ENCODE results near the gene BRD2. TPM values are rescaled to one million over a fixed set of nuclear protein-coding genes. Genes with fewer than 3 reads are reported as not detected.
"Not testable (repeated sequence)": the region's sequence is repeated elsewhere in the genome, so short reads cannot be mapped to it uniquely, and the experiment has no call there.

Gene BRD2
- total RNA-seq, 1 donor from 2014 or later: 166 TPM

GRCh38 chr6:32940656-32941213 lies 27.7 kb upstream of the BRD2 start, which contains the start of gene HLA-DMB:
HLA-DMB (minus strand) TSS chr6:32941028; CDS start chr6:32940807, 221 bp downstream.
- no peak within 1 kb of the TSS for H3K27ac Mint-ChIP-seq (ENCODE audit: unreplicated experiment)
- DNase-seq (ENCODE audit: extremely low spot score, unreplicated experiment): no peak
- H3K36me3 Mint-ChIP-seq (ENCODE audit: unreplicated experiment): no peaks in the 10 kb centered on the region
- H3K4me1 Mint-ChIP-seq (ENCODE audit: unreplicated experiment): no peaks in the 10 kb centered on the region
- no peak within 1 kb of the TSS for H3K4me3 Mint-ChIP-seq (ENCODE audit: unreplicated experiment)
- TF ChIP-seq, protein P1, sequence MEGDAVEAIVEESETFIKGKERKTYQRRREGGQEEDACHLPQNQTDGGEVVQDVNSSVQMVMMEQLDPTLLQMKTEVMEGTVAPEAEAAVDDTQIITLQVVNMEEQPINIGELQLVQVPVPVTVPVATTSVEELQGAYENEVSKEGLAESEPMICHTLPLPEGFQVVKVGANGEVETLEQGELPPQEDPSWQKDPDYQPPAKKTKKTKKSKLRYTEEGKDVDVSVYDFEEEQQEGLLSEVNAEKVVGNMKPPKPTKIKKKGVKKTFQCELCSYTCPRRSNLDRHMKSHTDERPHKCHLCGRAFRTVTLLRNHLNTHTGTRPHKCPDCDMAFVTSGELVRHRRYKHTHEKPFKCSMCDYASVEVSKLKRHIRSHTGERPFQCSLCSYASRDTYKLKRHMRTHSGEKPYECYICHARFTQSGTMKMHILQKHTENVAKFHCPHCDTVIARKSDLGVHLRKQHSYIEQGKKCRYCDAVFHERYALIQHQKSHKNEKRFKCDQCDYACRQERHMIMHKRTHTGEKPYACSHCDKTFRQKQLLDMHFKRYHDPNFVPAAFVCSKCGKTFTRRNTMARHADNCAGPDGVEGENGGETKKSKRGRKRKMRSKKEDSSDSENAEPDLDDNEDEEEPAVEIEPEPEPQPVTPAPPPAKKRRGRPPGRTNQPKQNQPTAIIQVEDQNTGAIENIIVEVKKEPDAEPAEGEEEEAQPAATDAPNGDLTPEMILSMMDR (IDR thresholded peaks at IDR 0.05): no peak
- H3K9me3 Mint-ChIP-seq (ENCODE audit: unreplicated experiment): no peaks in the 10 kb centered on the region
- peaks cover 90% of the 10 kb centered on the region for H3K27me3 Mint-ChIP-seq (ENCODE audit: unreplicated experiment)

DNA sequence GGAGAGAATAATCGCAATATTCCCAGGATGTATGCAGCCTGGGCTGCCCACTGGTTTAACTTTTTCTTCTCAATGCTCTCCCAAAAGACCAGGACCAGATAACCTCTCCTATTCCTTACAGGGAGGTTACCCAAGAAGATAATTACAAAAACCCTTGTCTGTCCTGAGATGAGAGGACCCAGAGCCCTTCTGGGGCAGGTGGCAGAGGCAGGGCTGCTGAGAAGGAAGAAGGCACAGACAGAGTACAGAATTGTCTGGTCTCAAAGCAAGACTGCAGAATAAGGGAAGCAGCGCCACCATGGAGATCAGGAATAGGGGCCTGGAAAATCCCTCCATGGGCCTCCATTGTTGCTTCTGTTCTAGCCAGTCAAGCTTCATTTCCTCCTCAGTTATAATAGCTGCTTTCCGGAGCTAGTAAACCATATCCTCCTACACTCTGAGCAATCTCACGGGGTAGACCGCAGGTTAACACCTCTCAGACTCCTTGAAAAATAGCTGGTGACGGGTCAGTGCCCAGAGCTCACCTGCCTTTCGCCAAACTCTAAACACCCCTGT lies 27.1 kb upstream of the BRD2 start:
- TF ChIP-seq, protein P1 (IDR thresholded peaks at IDR 0.05): no peak
- H3K4me3 Mint-ChIP-seq (ENCODE audit: unreplicated experiment): no peak overlapping the region
- no peak for DNase-seq (ENCODE audit: extremely low spot score, unreplicated experiment)
- no peaks in the 10 kb centered on the region for H3K36me3 Mint-ChIP-seq (ENCODE audit: unreplicated experiment)
- H3K9me3 Mint-ChIP-seq (ENCODE audit: unreplicated experiment): no peaks in the 10 kb centered on the region
- peaks cover 88% of the 10 kb centered on the region for H3K27me3 Mint-ChIP-seq (ENCODE audit: unreplicated experiment)
- H3K27ac Mint-ChIP-seq (ENCODE audit: unreplicated experiment): no peak overlapping the region
- no peaks in the 10 kb centered on the region for H3K4me1 Mint-ChIP-seq (ENCODE audit: unreplicated experiment)

DNA sequence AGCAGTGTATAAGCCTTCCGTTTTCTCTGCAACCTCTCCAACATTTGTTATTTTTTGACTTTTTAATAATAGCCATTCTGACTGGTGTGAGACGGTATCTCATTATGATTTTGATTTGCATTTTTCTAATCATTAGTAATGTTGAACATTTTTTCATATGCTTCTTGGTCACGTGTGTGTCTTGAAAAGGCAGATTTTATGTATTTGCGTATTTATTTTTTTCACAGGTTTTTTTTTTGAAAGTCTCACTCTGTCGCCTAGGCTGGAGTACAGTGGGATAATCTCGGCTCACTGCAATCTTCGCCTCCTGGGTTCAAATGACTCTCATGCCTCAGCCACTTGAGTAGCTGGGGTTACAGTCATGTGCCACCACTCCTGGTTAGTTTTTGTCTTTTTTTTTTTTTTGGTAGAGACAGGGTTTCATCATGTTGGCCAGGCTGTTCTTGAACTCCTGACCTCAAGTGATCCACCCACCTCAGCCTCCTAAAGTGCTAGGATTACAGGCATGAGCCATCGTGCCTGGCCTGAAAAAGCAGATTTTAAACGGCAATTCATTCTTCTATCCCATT lies 25.8 kb upstream of the BRD2 start:
- H3K36me3 Mint-ChIP-seq (ENCODE audit: unreplicated experiment); H3K9me3 Mint-ChIP-seq (ENCODE audit: unreplicated experiment); H3K27ac Mint-ChIP-seq (ENCODE audit: unreplicated experiment); DNase-seq (ENCODE audit: extremely low spot score, unreplicated experiment); H3K4me1 Mint-ChIP-seq (ENCODE audit: unreplicated experiment); H3K4me3 Mint-ChIP-seq (ENCODE audit: unreplicated experiment): not testable (repeated sequence)
- peaks cover 82% of the 10 kb centered on the region for H3K27me3 Mint-ChIP-seq (ENCODE audit: unreplicated experiment)

DNA sequence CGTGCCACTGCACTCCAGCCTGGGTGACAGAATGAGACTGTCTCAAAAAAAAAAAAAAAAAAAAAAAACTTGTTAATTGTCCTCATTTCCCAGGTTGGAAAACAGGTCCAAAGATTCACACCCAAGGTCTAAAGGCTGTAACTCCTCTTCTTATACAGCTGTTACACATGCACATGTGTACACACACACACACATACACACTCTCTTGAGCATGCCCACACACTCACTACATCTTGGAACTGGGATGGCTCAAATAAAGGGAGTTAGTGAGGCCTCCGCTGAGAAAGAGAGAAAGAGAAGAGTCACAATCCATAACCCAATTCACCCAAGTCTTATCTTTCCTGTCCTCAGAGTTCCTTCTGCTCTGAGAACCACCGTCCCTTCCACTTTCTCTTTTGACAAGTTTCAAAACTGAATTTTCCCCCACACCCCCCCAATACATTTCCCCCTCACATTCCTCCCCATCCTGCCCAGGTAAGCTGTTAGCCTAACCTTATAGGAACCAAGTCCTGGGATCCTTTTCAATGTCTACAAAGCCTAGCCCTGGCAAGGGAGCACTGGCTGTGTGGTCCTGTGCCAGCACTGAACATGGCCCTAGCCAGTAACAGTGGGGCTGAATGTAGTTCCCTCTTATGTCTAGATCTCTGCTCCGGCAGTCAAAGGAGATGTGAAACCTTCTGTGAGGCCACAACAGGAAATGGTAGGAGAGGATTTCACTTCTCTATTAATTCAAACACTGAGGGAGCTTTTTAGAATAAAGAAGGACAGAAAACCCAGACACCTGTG lies 24.3 kb upstream of the BRD2 start:
- H3K36me3 Mint-ChIP-seq (ENCODE audit: unreplicated experiment): no peaks in the 10 kb centered on the region
- H3K4me1 Mint-ChIP-seq (ENCODE audit: unreplicated experiment): no peaks in the 10 kb centered on the region
- no peak overlapping the region for H3K27ac Mint-ChIP-seq (ENCODE audit: unreplicated experiment)
- no peak for DNase-seq (ENCODE audit: extremely low spot score, unreplicated experiment)
- TF ChIP-seq, protein P1 (IDR thresholded peaks at IDR 0.05): no peak
- H3K4me3 Mint-ChIP-seq (ENCODE audit: unreplicated experiment): no peak overlapping the region
- peaks cover 72% of the 10 kb centered on the region for H3K27me3 Mint-ChIP-seq (ENCODE audit: unreplicated experiment)
- no peaks in the 10 kb centered on the region for H3K9me3 Mint-ChIP-seq (ENCODE audit: unreplicated experiment)

- H3K27me3 Mint-ChIP-seq (ENCODE audit: unreplicated experiment): peaks cover 65% of the 10 kb centered on the region
Measured at GRCh38 chr6:32945108-32945760, 23.2 kb upstream of the BRD2 start.

More at GRCh38 chr6:32945108-32945760, 23.2 kb upstream of the BRD2 start:
- Mint-ChIP-seq H3K9me3 (ENCODE audit: unreplicated experiment) (no peaks in the 10 kb centered on the region), H3K36me3 (ENCODE audit: unreplicated experiment) (no peaks in the 10 kb centered on the region), H3K4me3 (ENCODE audit: unreplicated experiment) (no peak overlapping the region), H3K4me1 (ENCODE audit: unreplicated experiment) (no peaks in the 10 kb centered on the region), H3K27ac (ENCODE audit: unreplicated experiment) (no peak overlapping the region)
- TF ChIP-seq, protein P1 (IDR thresholded peaks at IDR 0.05): no peak
- no peak for DNase-seq (ENCODE audit: extremely low spot score, unreplicated experiment)
